Lung microvascular endothelial cell (primary cell): ENCODE data around the gene GNB2. TPM values are rescaled to one million over a fixed set of nuclear protein-coding genes. Genes with fewer than 3 reads are reported as not detected.
"Not testable (repeated sequence)": the region's sequence is repeated elsewhere in the genome, so short reads cannot be mapped to it uniquely, and the experiment has no call there.

Source experiments
- DNase-seq, 2 donors: peaks; one replicate each; pipeline versions ENCODE4 v3.0.0 to v3.0.0-alpha.2; 2010; ENCODE audit warnings: low read depth in 2 of 2
- total RNA-seq: library from RNA; depleted of rRNA; stranded (reverse); fragments of >200 nt; gene quantifications from 2 replicates; pipeline ENCODE4 v1.2.1, GENCODE V29; 2014

The GNB2 gene
- total RNA-seq, 1 donor from 2014 or later, result 76.4 TPM

DNA sequence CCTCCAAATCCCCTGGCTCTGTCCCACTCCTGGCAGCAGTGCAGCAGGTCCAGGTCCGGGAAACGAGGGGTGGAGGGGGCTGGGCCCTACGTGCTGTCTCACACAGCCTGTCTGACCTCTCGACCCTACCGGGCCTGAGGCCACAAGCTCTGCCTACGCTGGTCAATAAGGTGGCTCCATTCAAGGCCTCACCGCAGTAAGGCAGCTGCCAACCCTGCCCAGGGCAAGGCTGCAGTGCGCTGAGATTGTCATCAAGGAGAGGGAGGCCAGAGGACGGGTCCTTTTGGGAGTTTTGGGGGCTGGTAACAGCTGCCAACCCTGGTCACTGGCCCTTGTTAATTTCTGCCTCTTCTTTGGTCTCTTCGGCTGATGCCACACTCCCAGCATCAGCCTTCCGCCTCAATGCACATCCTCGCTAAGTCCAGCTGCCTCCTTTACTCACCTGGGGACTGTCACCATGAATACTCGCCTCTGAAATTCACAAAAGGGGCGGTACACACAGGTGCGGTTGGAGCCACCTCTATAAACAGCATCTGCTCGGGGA lies 50.3 kb downstream of the GNB2 start:
- DNase-seq, result no peak

DNA sequence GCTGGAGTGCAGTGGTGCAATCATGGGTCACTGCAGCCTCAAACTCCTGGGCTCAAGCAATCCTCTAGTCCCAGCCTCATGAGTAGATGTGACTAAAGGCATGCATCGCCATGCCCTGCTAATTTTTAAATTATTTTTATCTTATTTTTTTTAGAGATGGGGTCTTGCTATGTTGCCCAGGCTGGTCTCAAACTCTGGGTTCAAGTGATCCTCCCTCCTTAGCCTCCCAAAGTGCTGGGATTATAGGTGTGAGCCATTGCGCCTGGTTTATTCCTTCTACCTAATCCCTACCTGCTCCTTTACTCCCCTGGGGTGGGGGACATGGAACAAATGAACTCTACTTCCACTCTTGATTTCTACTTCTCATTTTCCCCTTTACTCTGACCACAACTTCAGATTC lies 50.8 kb downstream of the GNB2 start:
- DNase-seq, result not testable (repeated sequence)

DNA sequence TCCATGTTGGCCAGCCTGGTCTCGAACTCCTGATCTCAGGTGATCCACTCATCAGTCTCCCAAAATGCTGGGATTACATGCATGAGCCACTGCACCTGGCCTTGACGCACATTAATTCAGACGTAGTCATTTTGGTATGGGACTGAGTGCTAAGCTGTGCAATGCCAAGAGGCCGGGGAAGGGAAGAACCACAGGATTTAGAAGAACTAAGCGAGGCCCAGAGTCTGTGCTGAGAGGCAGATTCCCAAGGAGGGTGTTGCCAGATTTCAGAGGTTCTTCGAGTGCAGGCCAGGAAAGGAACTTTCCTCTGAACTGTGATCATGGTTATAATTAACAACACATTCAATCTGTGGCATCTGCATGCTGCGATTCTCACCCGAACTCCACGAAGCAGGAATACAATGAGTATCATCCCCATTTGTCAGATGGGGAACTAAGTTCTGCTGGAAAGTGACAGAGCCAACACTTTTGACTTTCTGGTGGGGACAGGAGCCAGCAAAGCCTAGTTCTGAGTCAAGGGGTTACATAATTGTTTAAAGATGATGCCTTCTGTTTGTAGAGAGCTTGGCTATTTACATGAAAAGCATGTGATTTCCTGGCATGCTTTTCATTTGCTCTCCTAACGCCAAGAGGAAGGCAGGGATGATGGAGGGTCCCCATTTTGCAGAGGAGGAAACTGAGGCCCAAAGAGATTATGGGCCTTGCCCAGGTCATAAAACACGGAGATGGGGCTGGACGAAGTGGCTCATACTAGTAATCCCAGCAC lies 53.6 kb downstream of the GNB2 start:
- DNase-seq, result no peak

DNA sequence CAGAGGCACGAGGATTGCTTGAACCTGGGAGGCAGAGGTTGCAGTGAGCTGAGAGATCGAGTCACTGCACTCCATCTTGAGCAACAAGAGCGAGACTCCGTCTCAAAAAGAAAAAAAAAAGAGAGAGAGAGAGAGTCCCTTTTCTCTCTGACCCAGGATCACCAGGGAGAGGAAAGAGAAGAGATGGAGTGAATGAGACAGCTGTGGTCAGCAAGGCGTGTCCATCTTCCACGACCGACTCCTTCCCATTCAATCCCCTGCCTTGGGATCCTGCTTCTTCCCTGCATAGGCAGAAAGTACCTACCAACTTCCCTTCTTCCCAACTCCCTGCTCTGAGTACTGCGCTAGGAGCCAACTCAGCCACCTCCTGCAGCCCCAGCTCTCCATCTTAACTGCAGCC lies 54.7 kb downstream of the GNB2 start:
- no peak for DNase-seq

Other genes with a start within 250 kb of the GNB2 start
- 0.44 and 0.79 TPM in 2 replicates for gene ZCWPW1, start 245.0 kb upstream of the GNB2 start, total RNA-seq
- gene MEPCE, start 243.9 kb upstream of the GNB2 start, total RNA-seq, result 25.1 and 40.5 TPM in 2 replicates
- 8.1 and 11.3 TPM in 2 replicates for gene PPP1R35, start 237.2 kb upstream of the GNB2 start, total RNA-seq
- 0.40 and 0.44 TPM in 2 replicates for gene SPACDR, start 209.5 kb upstream of the GNB2 start, total RNA-seq
- gene TSC22D4, start 194.5 kb upstream of the GNB2 start, total RNA-seq, result 21.6 and 25.8 TPM in 2 replicates
- 2.0 and 6.3 TPM in 2 replicates for gene NYAP1, start 189.8 kb upstream of the GNB2 start, total RNA-seq
- gene AGFG2, start 134.5 kb upstream of the GNB2 start, total RNA-seq, result 25.5 and 74.2 TPM in 2 replicates
- gene SAP25, start 99.8 kb upstream of the GNB2 start, total RNA-seq, result not detected in 2 replicates
- gene LRCH4, start 87.6 kb upstream of the GNB2 start, total RNA-seq, result 5.8 and 6.3 TPM in 2 replicates
- gene FBXO24, start 87.4 kb upstream of the GNB2 start, total RNA-seq, result under 0.01 and 0.20 TPM in 2 replicates
- 0.22 TPM in 1 of 2 replicates, not detected in the other for gene PCOLCE, start 71.4 kb upstream of the GNB2 start, total RNA-seq
- 5.2 and 5.4 TPM in 2 replicates for gene MOSPD3, start 61.2 kb upstream of the GNB2 start, total RNA-seq
- under 0.01 TPM in 2 replicates for gene TFR2, start 32.2 kb upstream of the GNB2 start, total RNA-seq
- gene ACTL6B, start 17.3 kb upstream of the GNB2 start, total RNA-seq, result not detected in 2 replicates
- gene GIGYF1, start 20.5 kb downstream of the GNB2 start, total RNA-seq, result 8.1 and 14.9 TPM in 2 replicates
- 28.1 and 33.3 TPM in 2 replicates for gene POP7, start 32.4 kb downstream of the GNB2 start, total RNA-seq
- gene EPO, start 46.7 kb downstream of the GNB2 start, total RNA-seq, result not detected in 2 replicates
- gene ZAN, start 59.9 kb downstream of the GNB2 start, total RNA-seq, result not detected in 2 replicates
- gene EPHB4, start 153.8 kb downstream of the GNB2 start, total RNA-seq, result 250 and 393 TPM in 2 replicates
- 34.0 and 39.3 TPM in 2 replicates for gene SLC12A9, start 179.0 kb downstream of the GNB2 start, total RNA-seq
- gene TRIP6, start 193.6 kb downstream of the GNB2 start, total RNA-seq, result 36.4 and 41.3 TPM in 2 replicates
- 29.9 and 34.9 TPM in 2 replicates for gene SRRT, start 201.4 kb downstream of the GNB2 start, total RNA-seq
- 1.5 and 2.2 TPM in 2 replicates for gene UFSP1, start 216.0 kb downstream of the GNB2 start, total RNA-seq
- gene ACHE, start 222.1 kb downstream of the GNB2 start, total RNA-seq, result 1.7 and 3.4 TPM in 2 replicates